NT2/D1 (cell line): Measurements from ENCODE around the gene PARM1.

Experiments used
- SUZ12 ChIP-seq: IDR thresholded peaks from 2 replicates; pipeline ENCODE4 v1.6.1; 2011; ENCODE audit not compliant: insufficient read length, insufficient read depth; ENCODE audit errors: extremely low read depth
- YY1 ChIP-seq: IDR thresholded peaks from 2 replicates; pipeline ENCODE4 v1.6.1; 2011; ENCODE audit not compliant: insufficient read length, insufficient read depth
- ZNF274 ChIP-seq: IDR thresholded peaks from 2 replicates; pipeline ENCODE4 v1.6.1; 2011; ENCODE audit warnings: mild to moderate bottlenecking, low read depth, low read length

- TF ChIP-seq YY1 (no peak), SUZ12 (no peak), ZNF274 (no peak)
Observed at GRCh38 chr4:74919783-74920182, 13.1 kb upstream of the PARM1 start.
